ENCODE results near the gene GLP2R. TPM values are rescaled to one million over a fixed set of nuclear protein-coding genes. Genes with fewer than 3 reads are reported as not detected.

GLP2R gene
- total RNA-seq, 1 experiment from 2014 or later = 0.08 TPM

GRCh38 chr17:9904277-9905077 is 78.8 kb downstream of the GLP2R start:
- Histone ChIP-seq H3K4me3 (ENCODE audit: low read depth in 2 of 2, low read length in 2 of 2) (no peak overlapping the region), H3K27ac (ENCODE audit: low read length) (no peak overlapping the region), H3K27me3 (ENCODE audit: control insufficient read depth, insufficient read depth, low read length) (no peaks in the 10 kb centered on the region), H3K9me3 (ENCODE audit: control insufficient read depth, insufficient read depth, low read depth, low read length) (no peaks in the 10 kb centered on the region), H3K36me3 (ENCODE audit: control insufficient read depth, insufficient read depth, low read length) (no peaks in the 10 kb centered on the region), H3K4me1 (ENCODE audit: control insufficient read depth, insufficient read depth, low read length) (no peaks in the 10 kb centered on the region)
- ATAC-seq (no peak), DNase-seq (ENCODE audit: low read depth, low spot score) (no peak)
- intact Hi-C loops (cut with micrococcal nuclease; ENCODE audit: unreplicated experiment) = no loop called here
- ChIA-PET CTCF (no interaction called here), POLR2A (no interaction called here)
- in situ Hi-C loops (cut with HindIII; ENCODE audit: low pct_unique_long_range_greater_than_20kb, low sequenced_read_pairs) = no loop called here
- TF ChIP-seq SIN3A (IDR thresholded peaks at IDR 0.05; ENCODE audit: borderline replicate concordance, insufficient read depth, low read depth, low read length) (no peak), REST (IDR thresholded peaks at IDR 0.05; ENCODE audit: insufficient read depth in 1 of 2, low read depth in 2 of 2, low read length in 1 of 2) (no peak), POLR2AphosphoS5 (IDR thresholded peaks at IDR 0.05; ENCODE audit: low read depth, low read length) (no peak), TCF7L2 (IDR thresholded peaks at IDR 0.05; ENCODE audit: low read depth, low read length) (no peak), CTCF (IDR thresholded peaks at IDR 0.05) (no peak)
- BruUV-seq (replicated peaks) = no TSS peak

GRCh38 chr17:9905078-9905415 is 79.3 kb downstream of the GLP2R start, which contains the start of gene RCVRN:
RCVRN (minus strand) TSS chr17:9905271; CDS start chr17:9905180, 91 bp downstream.
- H3K27ac ChIP-seq (ENCODE audit: low read length) = no peak within 1 kb of the TSS
- intact Hi-C loops (cut with micrococcal nuclease; ENCODE audit: unreplicated experiment) = no loop called here

More at GRCh38 chr17:9905078-9905415, 79.3 kb downstream of the GLP2R start, which contains the start of gene RCVRN:
- TF ChIP-seq TCF7L2 (IDR thresholded peaks at IDR 0.05; ENCODE audit: low read depth, low read length) (no peak), POLR2AphosphoS5 (IDR thresholded peaks at IDR 0.05; ENCODE audit: low read depth, low read length) (no peak), CTCF (IDR thresholded peaks at IDR 0.05) (no peak), SIN3A (IDR thresholded peaks at IDR 0.05; ENCODE audit: borderline replicate concordance, insufficient read depth, low read depth, low read length) (no peak)
- in situ Hi-C loops (cut with HindIII; ENCODE audit: low pct_unique_long_range_greater_than_20kb, low sequenced_read_pairs) = no loop called here
- POLR2A ChIA-PET = no interaction called here
- DNase-seq (ENCODE audit: low read depth, low spot score) (no peak), ATAC-seq (no peak)
- H3K4me3 ChIP-seq (ENCODE audit: low read depth in 2 of 2, low read length in 2 of 2) = no peak within 1 kb of the TSS
- H3K9me3 ChIP-seq (ENCODE audit: control insufficient read depth, insufficient read depth, low read depth, low read length) = no peaks in the 10 kb centered on the region
- CTCF ChIA-PET = no interaction called here
- BruUV-seq (replicated peaks) = no TSS peak
- H3K4me1 ChIP-seq (ENCODE audit: control insufficient read depth, insufficient read depth, low read length) = no peaks in the 10 kb centered on the region
- H3K27me3 ChIP-seq (ENCODE audit: control insufficient read depth, insufficient read depth, low read length) = no peaks in the 10 kb centered on the region; the same call in 1 of the 2 replicates
- no peaks in the 10 kb centered on the region for H3K36me3 ChIP-seq (ENCODE audit: control insufficient read depth, insufficient read depth, low read length)

Measured in Panc1 (cell line).